ENCODE measurements around the gene SNRPA.
A peak's percentile ranks its signal among the peaks of the same experiment; 100 is the strongest.

Gene SNRPA

GRCh38 chr19:40750874-40751537 is at the start of gene SNRPA:
TSS of gene SNRPA (plus strand) at chr19:40751203. CDS start at chr19:40751409, 206 bp downstream.
- no peak for TF ChIP-seq CTCF (IDR thresholded peaks at IDR 0.05; ENCODE audit: low read depth, low read length)
- DNase-seq (ENCODE audit: extremely low read depth, low read depth) = peak; percentile 92

- DNase-seq (ENCODE audit: extremely low read depth, low read depth) = no peak
- no peak for TF ChIP-seq CTCF (IDR thresholded peaks at IDR 0.05; ENCODE audit: low read depth, low read length)
These were observed 49.2 kb upstream of the SNRPA start for GRCh38 chr19:40701758-40702157.

- DNase-seq (ENCODE audit: extremely low read depth, low read depth) = no peak
- TF ChIP-seq CTCF (IDR thresholded peaks at IDR 0.05; ENCODE audit: low read depth, low read length) = peak; percentile 26
These were observed 48.5 kb upstream of the SNRPA start for GRCh38 chr19:40702337-40703012.

GRCh38 chr19:40703029-40703755 is 47.8 kb upstream of the SNRPA start:
- no peak for TF ChIP-seq CTCF (IDR thresholded peaks at IDR 0.05; ENCODE audit: low read depth, low read length)
- DNase-seq (ENCODE audit: extremely low read depth, low read depth) = no peak

- DNase-seq (ENCODE audit: extremely low read depth, low read depth) = no peak
- no peak for TF ChIP-seq CTCF (IDR thresholded peaks at IDR 0.05; ENCODE audit: low read depth, low read length)
These were observed 46.3 kb upstream of the SNRPA start for GRCh38 chr19:40704491-40705361.

- no peak for TF ChIP-seq CTCF (IDR thresholded peaks at IDR 0.05; ENCODE audit: low read depth, low read length)
These were observed 45.7 kb upstream of the SNRPA start for GRCh38 chr19:40705362-40705651.

More at GRCh38 chr19:40705362-40705651, 45.7 kb upstream of the SNRPA start:
- no peak for DNase-seq (ENCODE audit: extremely low read depth, low read depth)

Measured in AG09319 (cell line).